ENCODE measurements around the gene PCLO.

DNA sequence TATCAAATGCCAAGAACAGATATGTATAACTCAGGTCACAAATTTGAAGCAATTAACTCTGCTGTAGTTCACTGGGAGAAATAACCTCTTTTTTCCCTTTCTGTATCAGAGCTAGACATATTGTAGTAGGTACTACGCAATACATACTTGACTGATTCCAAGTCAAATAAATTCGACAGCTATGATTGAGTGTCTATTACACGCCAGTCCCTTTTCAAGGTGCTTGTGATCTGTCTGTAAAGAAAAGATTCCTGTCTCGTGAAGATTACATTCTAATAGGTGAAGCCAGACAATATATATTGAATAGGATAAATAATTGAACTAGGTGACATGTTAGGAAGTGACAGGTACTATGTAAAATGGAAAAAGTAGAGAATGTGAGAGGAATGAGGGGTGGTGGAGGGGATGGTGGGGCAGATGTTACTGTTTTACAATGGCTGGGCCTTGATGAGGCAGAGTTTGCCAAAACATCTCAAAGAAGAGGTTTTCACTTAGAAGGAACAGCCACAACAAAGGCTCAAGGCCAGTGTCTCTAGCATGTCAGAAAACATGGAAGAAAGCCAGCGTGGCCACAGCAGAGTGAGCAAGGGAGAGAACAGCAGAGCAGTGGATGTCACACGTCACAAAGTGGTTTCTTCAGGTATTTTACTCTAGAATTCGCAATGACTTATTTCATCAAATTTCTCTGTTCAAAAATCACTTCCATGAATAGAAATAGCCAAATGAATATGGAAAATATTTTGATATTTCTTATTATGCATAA is 436.5 kb downstream of the PCLO start:
- TF ChIP-seq, protein P1, sequence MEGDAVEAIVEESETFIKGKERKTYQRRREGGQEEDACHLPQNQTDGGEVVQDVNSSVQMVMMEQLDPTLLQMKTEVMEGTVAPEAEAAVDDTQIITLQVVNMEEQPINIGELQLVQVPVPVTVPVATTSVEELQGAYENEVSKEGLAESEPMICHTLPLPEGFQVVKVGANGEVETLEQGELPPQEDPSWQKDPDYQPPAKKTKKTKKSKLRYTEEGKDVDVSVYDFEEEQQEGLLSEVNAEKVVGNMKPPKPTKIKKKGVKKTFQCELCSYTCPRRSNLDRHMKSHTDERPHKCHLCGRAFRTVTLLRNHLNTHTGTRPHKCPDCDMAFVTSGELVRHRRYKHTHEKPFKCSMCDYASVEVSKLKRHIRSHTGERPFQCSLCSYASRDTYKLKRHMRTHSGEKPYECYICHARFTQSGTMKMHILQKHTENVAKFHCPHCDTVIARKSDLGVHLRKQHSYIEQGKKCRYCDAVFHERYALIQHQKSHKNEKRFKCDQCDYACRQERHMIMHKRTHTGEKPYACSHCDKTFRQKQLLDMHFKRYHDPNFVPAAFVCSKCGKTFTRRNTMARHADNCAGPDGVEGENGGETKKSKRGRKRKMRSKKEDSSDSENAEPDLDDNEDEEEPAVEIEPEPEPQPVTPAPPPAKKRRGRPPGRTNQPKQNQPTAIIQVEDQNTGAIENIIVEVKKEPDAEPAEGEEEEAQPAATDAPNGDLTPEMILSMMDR (conservative IDR thresholded peaks at IDR 0.05; ENCODE audit: low read length), result no peak
- no peak for TF ChIP-seq EZH2phosphoT487 (IDR thresholded peaks at IDR 0.05; ENCODE audit: borderline replicate concordance, low read depth, low read length)
